GM23248 (cell line): Measurements from ENCODE around the gene KCTD14.

Experiments used
- EZH2 ChIP-seq: fragments of 200-600 bp; sonication (generic); IDR thresholded peaks from 2 replicates; pipeline ENCODE4 v1.6.1; 2018; ENCODE audit warnings: antibody characterized with exemption, mild to moderate bottlenecking; ENCODE audit not compliant: insufficient read depth, poor library complexity, severe bottlenecking
- EZH2phosphoT487 ChIP-seq: fragments of 200-600 bp; sonication (generic); IDR thresholded peaks from 2 replicates; pipeline ENCODE4 v1.6.1; 2018; ENCODE audit warnings: antibody characterized with exemption, moderate library complexity, mild to moderate bottlenecking, low read depth; ENCODE audit not compliant: insufficient read depth

GRCh38 chr11:78045851-78046485 is 22.9 kb upstream of the KCTD14 start:
- no peak for TF ChIP-seq EZH2
- no peak for TF ChIP-seq EZH2phosphoT487
